ENCODE results near the gene MSH6. TPM values are rescaled to one million over a fixed set of nuclear protein-coding genes. Genes with fewer than 3 reads are reported as not detected.

MSH6 gene
- polyA plus RNA-seq, 1 donor from 2014 or later = 60.3 TPM

GRCh38 chr2:47737191-47737975, 45.6 kb upstream of the MSH6 start:
- Histone ChIP-seq H3K36me3 (ENCODE audit: insufficient read depth, low read length) (no peaks in the 10 kb centered on the region), H3K9me3 (ENCODE audit: low read length) (no peaks in the 10 kb centered on the region), H3K9ac (ENCODE audit: low read length) (no peak overlapping the region), H3K27ac (ENCODE audit: low read length) (no peak overlapping the region), H3K27me3 (ENCODE audit: insufficient read depth, low read depth, low read length) (no peaks in the 10 kb centered on the region), H3K79me2 (replicated peaks; ENCODE audit: insufficient read depth, low read length) (no peaks in the 10 kb centered on the region), H4K20me1 (ENCODE audit: insufficient read depth) (no peaks in the 10 kb centered on the region), H3K4me2 (ENCODE audit: low read length) (no peak overlapping the region), H3F3A (ENCODE audit: insufficient read depth, low read length, poor library complexity, severe bottlenecking) (no peaks in the 10 kb centered on the region), H2AFZ (ENCODE audit: low read depth, low read length) (no peak overlapping the region), H3K4me3 (ENCODE audit: low read length) (no peak overlapping the region), H3K9me2 (ENCODE audit: insufficient read depth, low read length) (no peaks in the 10 kb centered on the region)
- TF ChIP-seq MXI1 (conservative IDR thresholded peaks at IDR 0.05; ENCODE audit: poor library complexity, severe bottlenecking) (no peak), SMC3 (conservative IDR thresholded peaks at IDR 0.05; ENCODE audit: poor library complexity) (no peak), EZH2 (IDR thresholded peaks at IDR 0.05; ENCODE audit: borderline replicate concordance, insufficient read depth, low read length, poor library complexity, severe bottlenecking) (no peak), TAF1 (IDR thresholded peaks at IDR 0.05; ENCODE audit: low read depth) (no peak), RAD21 (conservative IDR thresholded peaks at IDR 0.05) (no peak), EP300 (conservative IDR thresholded peaks at IDR 0.05; ENCODE audit: poor library complexity, severe bottlenecking) (no peak), POLR2AphosphoS5 (IDR thresholded peaks at IDR 0.05) (no peak), REST (IDR thresholded peaks at IDR 0.05; ENCODE audit: borderline replicate concordance) (no peak), CTCF (IDR thresholded peaks at IDR 0.05; ENCODE audit: poor library complexity, severe bottlenecking) (no peak)

- Histone ChIP-seq H2AFZ (ENCODE audit: low read depth, low read length) (no peak overlapping the region), H3K4me3 (ENCODE audit: low read length) (no peak overlapping the region), H3K4me2 (ENCODE audit: low read length) (no peak overlapping the region), H3K9ac (ENCODE audit: low read length) (no peak overlapping the region), H3K36me3 (ENCODE audit: insufficient read depth, low read length) (no peaks in the 10 kb centered on the region), H3K79me2 (replicated peaks; ENCODE audit: insufficient read depth, low read length) (no peaks in the 10 kb centered on the region), H3K9me2 (ENCODE audit: insufficient read depth, low read length) (no peaks in the 10 kb centered on the region), H3K9me3 (ENCODE audit: low read length) (no peaks in the 10 kb centered on the region), H3K27me3 (ENCODE audit: insufficient read depth, low read depth, low read length) (no peaks in the 10 kb centered on the region), H3K27ac (ENCODE audit: low read length) (no peak overlapping the region), H4K20me1 (ENCODE audit: insufficient read depth) (no peaks in the 10 kb centered on the region), H3F3A (ENCODE audit: insufficient read depth, low read length, poor library complexity, severe bottlenecking) (no peaks in the 10 kb centered on the region)
- TF ChIP-seq REST (IDR thresholded peaks at IDR 0.05; ENCODE audit: borderline replicate concordance) (no peak), EP300 (conservative IDR thresholded peaks at IDR 0.05; ENCODE audit: poor library complexity, severe bottlenecking) (no peak), POLR2AphosphoS5 (IDR thresholded peaks at IDR 0.05) (no peak)
Measured at GRCh38 chr2:47738331-47738730, 44.6 kb upstream of the MSH6 start.

Measured in neural cell (in vitro differentiated cells).